Measurements from ENCODE around the gene SUDS3. TPM values are rescaled to one million over a fixed set of nuclear protein-coding genes. Genes with fewer than 3 reads are reported as not detected.

The SUDS3 gene
- total RNA-seq, 1 donor from 2014 or later: 31.0 TPM

- Histone ChIP-seq H3K36me3 (ENCODE audit: insufficient read depth, low read length) (no peaks in the 10 kb centered on the region), H3K9ac (ENCODE audit: low read length) (no peak overlapping the region), H2AFZ (ENCODE audit: low read depth, low read length) (no peak overlapping the region), H3K4me3 (ENCODE audit: insufficient read depth, low read depth, low read length) (no peak overlapping the region), H3K27ac (ENCODE audit: low read depth, low read length) (no peak overlapping the region), H4K20me1 (ENCODE audit: insufficient read depth, low read length) (no peaks in the 10 kb centered on the region), H3K4me1 (ENCODE audit: insufficient read depth, low read length) (no peaks in the 10 kb centered on the region), H3K9me3 (ENCODE audit: insufficient read depth, low read depth, low read length) (no peaks in the 10 kb centered on the region), H3K27me3 (ENCODE audit: insufficient read depth, low read length) (no peaks in the 10 kb centered on the region), H3K4me2 (ENCODE audit: low read length) (no peak overlapping the region), H3K79me2 (ENCODE audit: insufficient read depth, low read length) (no peaks in the 10 kb centered on the region)
- peaks cover 9% of the 10 kb centered on the region for H3K4me1 Mint-ChIP-seq (ENCODE audit: low read depth, unreplicated experiment)
- no peak overlapping the region for H3K4me3 Mint-ChIP-seq (ENCODE audit: unreplicated experiment)
- no peaks in the 10 kb centered on the region for H3K27me3 Mint-ChIP-seq (ENCODE audit: low read depth, unreplicated experiment)
- no peak for FAIRE-seq
- H3K36me3 Mint-ChIP-seq (ENCODE audit: low read depth, unreplicated experiment): no peaks in the 10 kb centered on the region
- no peak for TF ChIP-seq CTCF (IDR thresholded peaks at IDR 0.05; ENCODE audit: insufficient read depth, low read depth, low read length)
- no peak for TF ChIP-seq EZH2 (IDR thresholded peaks at IDR 0.05; ENCODE audit: insufficient read depth, low read length)
- no peak overlapping the region for H3K27ac Mint-ChIP-seq (ENCODE audit: unreplicated experiment)
- H3K9me3 Mint-ChIP-seq (ENCODE audit: unreplicated experiment): no peaks in the 10 kb centered on the region
- peak; percentile 22 for DNase-seq (ENCODE audit: low read depth)
Observed at GRCh38 chr12:118332511-118332910, 43.8 kb upstream of the SUDS3 start.

DNA sequence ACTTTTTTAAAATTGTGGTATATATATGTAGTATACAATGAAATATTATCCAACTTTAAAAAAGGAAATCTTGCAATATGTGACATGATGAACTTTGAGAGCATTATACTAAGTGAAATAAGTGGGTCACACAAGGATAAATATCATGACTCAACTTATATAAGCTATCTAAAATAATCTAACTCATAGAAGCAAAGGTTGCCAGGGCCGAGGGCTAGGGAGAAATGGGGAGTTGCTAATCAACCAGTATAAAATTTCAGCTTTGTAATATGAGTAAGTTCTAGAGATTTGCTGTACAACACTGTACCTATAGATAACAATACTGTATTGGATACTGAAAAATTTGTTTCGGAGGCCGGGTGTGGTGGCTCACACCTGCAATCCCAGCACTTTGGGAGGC is 42.1 kb upstream of the SUDS3 start:
- Mint-ChIP-seq H3K9me3 (ENCODE audit: unreplicated experiment) (no peaks in the 10 kb centered on the region), H3K27ac (ENCODE audit: unreplicated experiment) (no peak overlapping the region), H3K36me3 (ENCODE audit: low read depth, unreplicated experiment) (no peaks in the 10 kb centered on the region), H3K4me3 (ENCODE audit: unreplicated experiment) (no peak overlapping the region), H3K27me3 (ENCODE audit: low read depth, unreplicated experiment) (no peaks in the 10 kb centered on the region), H3K4me1 (ENCODE audit: low read depth, unreplicated experiment) (peaks cover 1% of the 10 kb centered on the region)
- no peak for DNase-seq (ENCODE audit: low read depth)
- H2AFZ ChIP-seq (ENCODE audit: low read depth, low read length): no peak overlapping the region
- no peaks in the 10 kb centered on the region for H4K20me1 ChIP-seq (ENCODE audit: insufficient read depth, low read length)
- peaks cover 2% of the 10 kb centered on the region for H3K79me2 ChIP-seq (ENCODE audit: insufficient read depth, low read length)
- H3K9ac ChIP-seq (ENCODE audit: low read length): no peak overlapping the region
- H3K36me3 ChIP-seq (ENCODE audit: insufficient read depth, low read length): no peaks in the 10 kb centered on the region
- no peaks in the 10 kb centered on the region for H3K27me3 ChIP-seq (ENCODE audit: insufficient read depth, low read length)
- no peak overlapping the region for H3K27ac ChIP-seq (ENCODE audit: low read depth, low read length)
- H3K4me2 ChIP-seq (ENCODE audit: low read length): no peak overlapping the region
- FAIRE-seq: no peak
- TF ChIP-seq CTCF (IDR thresholded peaks at IDR 0.05; ENCODE audit: insufficient read depth, low read depth, low read length) (no peak), EZH2 (IDR thresholded peaks at IDR 0.05; ENCODE audit: insufficient read depth, low read length) (no peak)
- no peak overlapping the region for H3K4me3 ChIP-seq (ENCODE audit: insufficient read depth, low read depth, low read length)
- no peaks in the 10 kb centered on the region for H3K9me3 ChIP-seq (ENCODE audit: insufficient read depth, low read depth, low read length)
- H3K4me1 ChIP-seq (ENCODE audit: insufficient read depth, low read length): no peaks in the 10 kb centered on the region

GRCh38 chr12:118334939-118335567 is 41.3 kb upstream of the SUDS3 start:
- Mint-ChIP-seq H3K36me3 (ENCODE audit: low read depth, unreplicated experiment) (no peaks in the 10 kb centered on the region), H3K9me3 (ENCODE audit: unreplicated experiment) (no peaks in the 10 kb centered on the region), H3K27ac (ENCODE audit: unreplicated experiment) (no peak overlapping the region), H3K4me3 (ENCODE audit: unreplicated experiment) (no peak overlapping the region), H3K4me1 (ENCODE audit: low read depth, unreplicated experiment) (peaks cover 1% of the 10 kb centered on the region), H3K27me3 (ENCODE audit: low read depth, unreplicated experiment) (no peaks in the 10 kb centered on the region)
- DNase-seq (ENCODE audit: low read depth) (peak; percentile 30), FAIRE-seq (no peak)
- H3K36me3 ChIP-seq (ENCODE audit: insufficient read depth, low read length): no peaks in the 10 kb centered on the region
- no peak overlapping the region for H3K9ac ChIP-seq (ENCODE audit: low read length)
- no peak overlapping the region for H2AFZ ChIP-seq (ENCODE audit: low read depth, low read length)
- no peaks in the 10 kb centered on the region for H3K4me1 ChIP-seq (ENCODE audit: insufficient read depth, low read length)
- no peaks in the 10 kb centered on the region for H3K9me3 ChIP-seq (ENCODE audit: insufficient read depth, low read depth, low read length)
- TF ChIP-seq EZH2 (IDR thresholded peaks at IDR 0.05; ENCODE audit: insufficient read depth, low read length) (no peak), CTCF (IDR thresholded peaks at IDR 0.05; ENCODE audit: insufficient read depth, low read depth, low read length) (no peak)
- peaks cover 5% of the 10 kb centered on the region for H3K79me2 ChIP-seq (ENCODE audit: insufficient read depth, low read length)
- no peaks in the 10 kb centered on the region for H4K20me1 ChIP-seq (ENCODE audit: insufficient read depth, low read length)
- no peak overlapping the region for H3K27ac ChIP-seq (ENCODE audit: low read depth, low read length)
- no peaks in the 10 kb centered on the region for H3K27me3 ChIP-seq (ENCODE audit: insufficient read depth, low read length)
- H3K4me3 ChIP-seq (ENCODE audit: insufficient read depth, low read depth, low read length): no peak overlapping the region
- H3K4me2 ChIP-seq (ENCODE audit: low read length): no peak overlapping the region

All from astrocyte (in vitro differentiated cells and primary cell).